Activated T-cell treated with anti-CD3 and anti-CD28 coated beads, Interleukin-2, amount 50 U/mL, for 72 hours (primary cell): ENCODE results near the gene FBXL7. TPM values are rescaled to one million over a fixed set of nuclear protein-coding genes. Genes with fewer than 3 reads are reported as not detected.

Experiments used
- ATAC-seq, 2 donors: fragments of 150-1000 bp; cut with Tn5 transposase; replicated peaks in 1 of 2; 2 replicates each; pipeline ENCODE4 v1.10.0; 2021; ENCODE audit warnings: moderate library complexity in 2 of 2, mild to moderate bottlenecking in 1 of 2
- DNase-seq, 2 donors: peaks; one replicate each; pipeline ENCODE4 v3.0.0; 2021 to 2022; ENCODE audit warnings: mixed read lengths in 1 of 2
- H3K27ac Mint-ChIP-seq: one replicate; pipeline ENCODE4 v1.8.0; 2022; ENCODE audit warnings: mild to moderate bottlenecking, moderate library complexity, mixed read lengths
- H3K27me3 Mint-ChIP-seq: one replicate; pipeline ENCODE4 v1.8.0; 2022; ENCODE audit warnings: low read depth, mixed read lengths
- H3K36me3 Mint-ChIP-seq, 2 donors: one replicate each; pipeline ENCODE4 v1.8.0; 2022; ENCODE audit warnings: mixed read lengths in 2 of 2, mild to moderate bottlenecking in 1 of 2; ENCODE audit not compliant: insufficient read depth in 2 of 2
- H3K4me1 Mint-ChIP-seq: one replicate; pipeline ENCODE4 v1.8.0; 2022; ENCODE audit warnings: low read depth, mixed read lengths
- H3K4me3 Mint-ChIP-seq, 2 donors: one replicate each; pipeline ENCODE4 v1.8.0; 2022; ENCODE audit warnings: mild to moderate bottlenecking in 2 of 2, mixed read lengths in 2 of 2, moderate library complexity in 2 of 2
- H3K9me3 Mint-ChIP-seq, 2 donors: one replicate each; pipeline ENCODE4 v1.8.0; 2022; ENCODE audit warnings: mixed read lengths in 2 of 2
- total RNA-seq, 2 donors: library from RNA; stranded (reverse); gene quantifications; one replicate each; pipeline ENCODE4 v1.2.3, GENCODE V29; 2022

Gene FBXL7
- total RNA-seq, 2 donors from 2014 or later: not detected

- no peaks in the 10 kb centered on the region for H3K27me3 Mint-ChIP-seq
- no peak overlapping the region for H3K4me3 Mint-ChIP-seq
- DNase-seq (no peak), ATAC-seq (no peak)
- H3K9me3 Mint-ChIP-seq: peaks cover 3 to 7% of the 10 kb centered on the region in 2 donors
- no peak overlapping the region for H3K27ac Mint-ChIP-seq
- no peaks in the 10 kb centered on the region for H3K4me1 Mint-ChIP-seq
- H3K36me3 Mint-ChIP-seq: no peaks in the 10 kb centered on the region
These were observed 274.7 kb downstream of the FBXL7 start for GRCh38 chr5:15774632-15775031.

GRCh38 chr5:15776346-15776745 is 276.4 kb downstream of the FBXL7 start:
- Mint-ChIP-seq H3K4me3 (no peak overlapping the region), H3K27me3 (no peaks in the 10 kb centered on the region), H3K4me1 (no peaks in the 10 kb centered on the region), H3K27ac (no peak overlapping the region), H3K36me3 (no peaks in the 10 kb centered on the region), H3K9me3 (peaks cover 8 to 11% of the 10 kb centered on the region in 2 donors)
- ATAC-seq: no peak
- no peak for DNase-seq

- Mint-ChIP-seq H3K27ac (no peak overlapping the region), H3K36me3 (no peaks in the 10 kb centered on the region), H3K4me1 (no peaks in the 10 kb centered on the region), H3K4me3 (no peak overlapping the region), H3K27me3 (no peaks in the 10 kb centered on the region), H3K9me3 (peaks cover 6 to 7% of the 10 kb centered on the region in 2 donors)
- ATAC-seq (no peak), DNase-seq (no peak)
These were observed 283.8 kb downstream of the FBXL7 start for GRCh38 chr5:15783734-15784133.

- Mint-ChIP-seq H3K4me1 (no peaks in the 10 kb centered on the region), H3K27ac (no peak overlapping the region)
These were observed 285.6 kb downstream of the FBXL7 start for GRCh38 chr5:15785531-15785981.

GRCh38 chr5:15786326-15786725 is 286.3 kb downstream of the FBXL7 start:
- no peak overlapping the region for H3K27ac Mint-ChIP-seq
- H3K27me3 Mint-ChIP-seq: no peaks in the 10 kb centered on the region
- DNase-seq: no peak
- no peaks in the 10 kb centered on the region for H3K4me1 Mint-ChIP-seq
- no peak for ATAC-seq
- no peaks in the 10 kb centered on the region for H3K36me3 Mint-ChIP-seq
- peaks cover 1 to 2% of the 10 kb centered on the region in 2 donors for H3K9me3 Mint-ChIP-seq
- H3K4me3 Mint-ChIP-seq: no peak overlapping the region

More at GRCh38 chr5:15785531-15785981, 285.6 kb downstream of the FBXL7 start:
- Mint-ChIP-seq H3K9me3 (peaks cover 4 to 7% of the 10 kb centered on the region in 2 donors), H3K36me3 (no peaks in the 10 kb centered on the region), H3K27me3 (no peaks in the 10 kb centered on the region), H3K4me3 (no peak overlapping the region)
- DNase-seq: no peak
- ATAC-seq: no peak

- H3K4me3 Mint-ChIP-seq: no peak overlapping the region
- no peaks in the 10 kb centered on the region for H3K4me1 Mint-ChIP-seq
- no peak overlapping the region for H3K27ac Mint-ChIP-seq
- ATAC-seq (no peak), DNase-seq (no peak)
- H3K36me3 Mint-ChIP-seq: no peaks in the 10 kb centered on the region
- no peaks in the 10 kb centered on the region for H3K27me3 Mint-ChIP-seq
- peaks cover 0 to 2% of the 10 kb centered on the region in 2 donors for H3K9me3 Mint-ChIP-seq
These were observed 286.9 kb downstream of the FBXL7 start for GRCh38 chr5:15786884-15787283.

- Mint-ChIP-seq H3K36me3 (no peaks in the 10 kb centered on the region), H3K4me3 (no peak overlapping the region), H3K9me3 (peaks cover 0 to 2% of the 10 kb centered on the region in 2 donors), H3K27me3 (no peaks in the 10 kb centered on the region), H3K27ac (no peak overlapping the region), H3K4me1 (no peaks in the 10 kb centered on the region)
- ATAC-seq: no peak
- DNase-seq: no peak
These were observed 287.7 kb downstream of the FBXL7 start for GRCh38 chr5:15787681-15788080.

- no peak for ATAC-seq
- no peak overlapping the region for H3K27ac Mint-ChIP-seq
- no peaks in the 10 kb centered on the region for H3K36me3 Mint-ChIP-seq
These were observed 289.7 kb downstream of the FBXL7 start for GRCh38 chr5:15789642-15790041.

GRCh38 chr5:15790446-15791018 is 290.6 kb downstream of the FBXL7 start:
- peaks cover 1 to 2% of the 10 kb centered on the region in 2 donors for H3K9me3 Mint-ChIP-seq
- H3K27me3 Mint-ChIP-seq: no peaks in the 10 kb centered on the region
- ATAC-seq: no peak
- H3K4me3 Mint-ChIP-seq: no peak overlapping the region
- H3K4me1 Mint-ChIP-seq: no peaks in the 10 kb centered on the region
- H3K36me3 Mint-ChIP-seq: no peaks in the 10 kb centered on the region
- no peak overlapping the region for H3K27ac Mint-ChIP-seq
- no peak for DNase-seq

More at GRCh38 chr5:15789642-15790041, 289.7 kb downstream of the FBXL7 start:
- no peak for DNase-seq
- peaks cover 1 to 2% of the 10 kb centered on the region in 2 donors for H3K9me3 Mint-ChIP-seq
- no peaks in the 10 kb centered on the region for H3K4me1 Mint-ChIP-seq
- no peaks in the 10 kb centered on the region for H3K27me3 Mint-ChIP-seq
- H3K4me3 Mint-ChIP-seq: no peak overlapping the region

GRCh38 chr5:15791274-15791673 is 291.3 kb downstream of the FBXL7 start:
- H3K9me3 Mint-ChIP-seq: peaks cover 1 to 2% of the 10 kb centered on the region in 2 donors
- no peaks in the 10 kb centered on the region for H3K27me3 Mint-ChIP-seq
- no peaks in the 10 kb centered on the region for H3K36me3 Mint-ChIP-seq
- H3K4me1 Mint-ChIP-seq: no peaks in the 10 kb centered on the region
- no peak for ATAC-seq
- H3K4me3 Mint-ChIP-seq: no peak overlapping the region
- no peak overlapping the region for H3K27ac Mint-ChIP-seq
- no peak for DNase-seq

- DNase-seq (no peak), ATAC-seq (no peak)
- Mint-ChIP-seq H3K4me1 (no peaks in the 10 kb centered on the region), H3K36me3 (no peaks in the 10 kb centered on the region), H3K27ac (no peak overlapping the region), H3K27me3 (no peaks in the 10 kb centered on the region), H3K4me3 (no peak overlapping the region), H3K9me3 (peaks cover 1 to 2% of the 10 kb centered on the region in 2 donors)
These were observed 291.9 kb downstream of the FBXL7 start for GRCh38 chr5:15791859-15792258.

- no peak overlapping the region for H3K4me3 Mint-ChIP-seq
These were observed 294.3 kb downstream of the FBXL7 start for GRCh38 chr5:15794052-15794985.

GRCh38 chr5:15796096-15796495 is 296.1 kb downstream of the FBXL7 start:
- ATAC-seq (no peak), DNase-seq (no peak)
- Mint-ChIP-seq H3K36me3 (no peaks in the 10 kb centered on the region), H3K27me3 (no peaks in the 10 kb centered on the region), H3K27ac (no peak overlapping the region), H3K9me3 (peaks cover 1 to 2% of the 10 kb centered on the region in 2 donors), H3K4me1 (no peaks in the 10 kb centered on the region), H3K4me3 (no peak overlapping the region)

More at GRCh38 chr5:15794052-15794985, 294.3 kb downstream of the FBXL7 start:
- Mint-ChIP-seq H3K36me3 (no peaks in the 10 kb centered on the region), H3K9me3 (peaks cover 1 to 2% of the 10 kb centered on the region in 2 donors), H3K4me1 (no peaks in the 10 kb centered on the region), H3K27ac (no peak overlapping the region), H3K27me3 (no peaks in the 10 kb centered on the region)
- no peak for ATAC-seq
- DNase-seq: no peak
